ENCODE data around the gene ART1. TPM values are rescaled to one million over a fixed set of nuclear protein-coding genes. Genes with fewer than 3 reads are reported as not detected.

The ART1 gene
- total and polyA plus RNA-seq, 7 donors = 0.26 to 33.0 (median 14.5) TPM

- TF ChIP-seq CTCF (IDR thresholded peaks at IDR 0.05) = no peak
- DNase-seq (no peak), ATAC-seq (no peak)
- Histone ChIP-seq H3K4me1 (no peaks in the 10 kb centered on the region), H3K4me3 (no peak overlapping the region), H3K9me3 (no peaks in the 10 kb centered on the region), H3K27ac (no peak overlapping the region), H3K36me3 (ENCODE audit: insufficient read depth in 1 of 2, low read depth in 1 of 2) (peaks cover 0 to 29% of the 10 kb centered on the region in 2 donors), H3K27me3 (ENCODE audit: insufficient read depth in 3 of 3, low read length in 2 of 3) (no peaks in the 10 kb centered on the region)
- intact Hi-C loops (cut with DNase I) = no loop called here
- WGBS, 3 donors = 90 to 95% (median 93%) methylated on average over 2 of the region's 2 CpGs
Observed at GRCh38 chr11:3660960-3661359, 16.0 kb downstream of the ART1 start.

- TF ChIP-seq CTCF (IDR thresholded peaks at IDR 0.05) = no peak
- intact Hi-C loops (cut with DNase I) = no loop called here
- no peak for DNase-seq
- Histone ChIP-seq H3K27me3 (ENCODE audit: insufficient read depth in 3 of 3, low read length in 2 of 3) (no peaks in the 10 kb centered on the region), H3K9me3 (no peaks in the 10 kb centered on the region), H3K4me1 (no peaks in the 10 kb centered on the region), H3K36me3 (ENCODE audit: insufficient read depth in 1 of 2, low read depth in 1 of 2) (peaks cover 0 to 47% of the 10 kb centered on the region in 2 donors), H3K27ac (no peak overlapping the region), H3K4me3 (no peak overlapping the region)
- no peak for ATAC-seq
Observed at GRCh38 chr11:3662856-3663255, 17.9 kb downstream of the ART1 start.

- no peaks in the 10 kb centered on the region for H3K9me3 ChIP-seq
- H3K4me3 ChIP-seq = no peak overlapping the region
- intact Hi-C loops (cut with DNase I) = no loop called here
- DNase-seq = no peak
- 80 to 82% (median 81%) methylated on average over 10 of the region's 10 CpGs for WGBS, 3 donors
- no peaks in the 10 kb centered on the region for H3K27me3 ChIP-seq (ENCODE audit: insufficient read depth in 3 of 3, low read length in 2 of 3)
- no peak overlapping the region for H3K27ac ChIP-seq
- no peaks in the 10 kb centered on the region for H3K4me1 ChIP-seq
- no peak for ATAC-seq
- no peak for TF ChIP-seq CTCF (IDR thresholded peaks at IDR 0.05)
- H3K36me3 ChIP-seq (ENCODE audit: insufficient read depth in 1 of 2, low read depth in 1 of 2) = peaks cover 0 to 57% of the 10 kb centered on the region in 2 donors
Observed at GRCh38 chr11:3664032-3664630, 19.2 kb downstream of the ART1 start.

GRCh38 chr11:3665336-3666022 lies 20.6 kb downstream of the ART1 start:
- Histone ChIP-seq H3K36me3 (ENCODE audit: insufficient read depth in 1 of 2, low read depth in 1 of 2) (peaks cover 0 to 67% of the 10 kb centered on the region in 2 donors), H3K27me3 (ENCODE audit: insufficient read depth in 3 of 3, low read length in 2 of 3) (no peaks in the 10 kb centered on the region), H3K27ac (no peak overlapping the region), H3K4me1 (no peaks in the 10 kb centered on the region), H3K9me3 (no peaks in the 10 kb centered on the region), H3K4me3 (no peak overlapping the region)
- intact Hi-C loops (cut with DNase I) = no loop called here
- ATAC-seq (no peak), DNase-seq (no peak)
- WGBS, 3 donors = 77 to 96% (median 90%) methylated on average over 6 of the region's 6 CpGs
- TF ChIP-seq CTCF (IDR thresholded peaks at IDR 0.05) = no peak
